ENCODE data around the gene SIGLEC1.

Gene SIGLEC1

GRCh38 chr20:3698591-3699001 lies 13.8 kb downstream of the SIGLEC1 start:
- H3K4me3 ChIP-seq (ENCODE audit: low read length): no peak overlapping the region
- H4K20me1 ChIP-seq (ENCODE audit: insufficient read depth, low read length): no peaks in the 10 kb centered on the region
- H3K79me2 ChIP-seq (ENCODE audit: low read length): no peaks in the 10 kb centered on the region
- no peak overlapping the region for H3K27ac ChIP-seq (ENCODE audit: low read length)
- TF ChIP-seq CTCF (IDR thresholded peaks at IDR 0.05; ENCODE audit: low read depth, low read length) (no peak), EZH2phosphoT487 (IDR thresholded peaks at IDR 0.05; ENCODE audit: low read depth) (no peak)
- no peak overlapping the region for H3K4me2 ChIP-seq (ENCODE audit: low read length)
- H3K27me3 ChIP-seq (ENCODE audit: low read depth, low read length): no peaks in the 10 kb centered on the region
- no peaks in the 10 kb centered on the region for H3K9me3 ChIP-seq (ENCODE audit: insufficient read depth, low read length)
- no peak overlapping the region for H2AFZ ChIP-seq (ENCODE audit: low read depth, low read length)
- no peak overlapping the region for H3K9ac ChIP-seq (ENCODE audit: low read length)
- H3K36me3 ChIP-seq (replicated peaks; ENCODE audit: low read depth, low read length): no peaks in the 10 kb centered on the region
- H3K4me1 ChIP-seq (ENCODE audit: low read length): no peaks in the 10 kb centered on the region

GRCh38 chr20:3697588-3698305 lies 14.7 kb downstream of the SIGLEC1 start:
- TF ChIP-seq CTCF (IDR thresholded peaks at IDR 0.05; ENCODE audit: low read depth, low read length) (no peak), EZH2phosphoT487 (IDR thresholded peaks at IDR 0.05; ENCODE audit: low read depth) (no peak)
- Histone ChIP-seq H3K9ac (ENCODE audit: low read length) (no peak overlapping the region), H3K4me1 (ENCODE audit: low read length) (no peaks in the 10 kb centered on the region), H3K9me3 (ENCODE audit: insufficient read depth, low read length) (no peaks in the 10 kb centered on the region), H3K27ac (ENCODE audit: low read length) (no peak overlapping the region), H3K4me2 (ENCODE audit: low read length) (no peak overlapping the region), H2AFZ (ENCODE audit: low read depth, low read length) (no peak overlapping the region), H3K4me3 (ENCODE audit: low read length) (no peak overlapping the region), H3K36me3 (replicated peaks; ENCODE audit: low read depth, low read length) (no peaks in the 10 kb centered on the region), H4K20me1 (ENCODE audit: insufficient read depth, low read length) (no peaks in the 10 kb centered on the region), H3K27me3 (ENCODE audit: low read depth, low read length) (no peaks in the 10 kb centered on the region), H3K79me2 (ENCODE audit: low read length) (no peaks in the 10 kb centered on the region)

GRCh38 chr20:3696745-3697587 lies 15.4 kb downstream of the SIGLEC1 start:
- Histone ChIP-seq H3K79me2 (ENCODE audit: low read length) (no peaks in the 10 kb centered on the region), H3K27me3 (ENCODE audit: low read depth, low read length) (no peaks in the 10 kb centered on the region), H3K27ac (ENCODE audit: low read length) (no peak overlapping the region), H3K36me3 (replicated peaks; ENCODE audit: low read depth, low read length) (no peaks in the 10 kb centered on the region), H3K9ac (ENCODE audit: low read length) (no peak overlapping the region), H3K4me3 (ENCODE audit: low read length) (no peak overlapping the region), H3K4me2 (ENCODE audit: low read length) (no peak overlapping the region), H2AFZ (ENCODE audit: low read depth, low read length) (no peak overlapping the region), H3K4me1 (ENCODE audit: low read length) (no peaks in the 10 kb centered on the region), H3K9me3 (ENCODE audit: insufficient read depth, low read length) (no peaks in the 10 kb centered on the region), H4K20me1 (ENCODE audit: insufficient read depth, low read length) (no peaks in the 10 kb centered on the region)
- TF ChIP-seq CTCF (IDR thresholded peaks at IDR 0.05; ENCODE audit: low read depth, low read length): no peak
- no peak for TF ChIP-seq EZH2phosphoT487 (IDR thresholded peaks at IDR 0.05; ENCODE audit: low read depth)

DNA sequence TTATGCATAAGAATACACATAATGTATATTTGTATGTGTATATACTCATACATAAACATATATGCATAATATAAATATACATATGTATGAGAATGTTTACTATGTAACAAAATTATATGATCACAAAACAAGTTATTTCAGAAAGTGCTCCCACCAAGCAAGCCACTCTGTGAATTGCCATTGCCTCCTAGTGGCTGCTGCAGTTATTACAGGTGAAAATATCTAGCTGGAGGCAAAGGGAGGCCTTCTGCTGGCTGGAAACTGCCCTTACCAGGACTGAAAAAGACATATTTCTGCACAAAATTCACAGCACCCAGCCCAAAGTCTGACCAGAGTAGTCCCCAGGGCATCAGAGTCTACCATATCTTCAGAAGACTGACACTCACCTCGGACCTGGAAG lies 16.2 kb downstream of the SIGLEC1 start:
- Histone ChIP-seq H3K36me3 (replicated peaks; ENCODE audit: low read depth, low read length) (no peaks in the 10 kb centered on the region), H3K27me3 (ENCODE audit: low read depth, low read length) (no peaks in the 10 kb centered on the region), H3K4me2 (ENCODE audit: low read length) (no peak overlapping the region), H4K20me1 (ENCODE audit: insufficient read depth, low read length) (no peaks in the 10 kb centered on the region), H3K4me3 (ENCODE audit: low read length) (no peak overlapping the region), H3K79me2 (ENCODE audit: low read length) (no peaks in the 10 kb centered on the region), H3K27ac (ENCODE audit: low read length) (no peak overlapping the region), H3K4me1 (ENCODE audit: low read length) (no peaks in the 10 kb centered on the region), H3K9ac (ENCODE audit: low read length) (no peak overlapping the region), H2AFZ (ENCODE audit: low read depth, low read length) (no peak overlapping the region), H3K9me3 (ENCODE audit: insufficient read depth, low read length) (no peaks in the 10 kb centered on the region)
- no peak for TF ChIP-seq EZH2phosphoT487 (IDR thresholded peaks at IDR 0.05; ENCODE audit: low read depth)
- TF ChIP-seq CTCF (IDR thresholded peaks at IDR 0.05; ENCODE audit: low read depth, low read length): peak; percentile 58
